Caco-2 (cell line): Measurements from ENCODE around the gene NOS3. TPM values are rescaled to one million over a fixed set of nuclear protein-coding genes. Genes with fewer than 3 reads are reported as not detected.

ENCODE experiments used
- BruUV-seq: library from RNA; stranded (reverse); fragments of 400-500 nt; replicated peaks from 2 replicates; lab custom pipeline; 2021; lab: Mats Ljungman, UMichigan
- CTCF ChIA-PET: fragments of 300-600 bp; sonication (Branson Sonifier 250); formaldehyde crosslinking; loops from one replicate; lab custom pipeline; 2022; ENCODE audit warnings: antibody characterized with exemption; lab: Charles Lee
- POLR2A ChIA-PET: fragments of 300-600 bp; sonication (Branson Sonifier 250); formaldehyde crosslinking; loops from one replicate; lab custom pipeline; 2022; ENCODE audit warnings: antibody characterized with exemption; lab: Charles Lee
- DNase-seq, 2 experiments: peaks; one replicate each; pipeline versions ENCODE4 v3.0.0 to v3.0.0-alpha.2; 2020 to 2022
- H3K27me3 ChIP-seq: replicated peaks from 2 replicates; pipeline ENCODE4 v1.6.0; 2011; ENCODE audit warnings: low read length; ENCODE audit not compliant: control insufficient read depth, insufficient read depth
- H3K36me3 ChIP-seq: 2 replicates; pipeline ENCODE4 v1.5.1; 2011; ENCODE audit warnings: low read length; ENCODE audit not compliant: control insufficient read depth, insufficient read depth
- H3K4me1 ChIP-seq: fragments of 250-450 bp; sonication (Bioruptor Pico); 2 replicates; pipeline ENCODE4 v1.5.1; 2020; ENCODE audit warnings: mild to moderate bottlenecking
- H3K4me3 ChIP-seq: 2 replicates; pipeline ENCODE4 v1.5.1; 2011; ENCODE audit warnings: low read depth, mild to moderate bottlenecking, control low read depth, low read length
- H3K9me3 ChIP-seq: fragments of 250-450 bp; sonication (Bioruptor Pico); 2 replicates; pipeline ENCODE4 v1.5.1; 2020; ENCODE audit warnings: mild to moderate bottlenecking, moderate library complexity
- H3K27ac Mint-ChIP-seq: one replicate; pipeline ENCODE4 v1.8.0; 2022; ENCODE audit warnings: mixed read lengths; ENCODE audit not compliant: unreplicated experiment
- H3K27me3 Mint-ChIP-seq: one replicate; pipeline ENCODE4 v1.8.0; 2022; ENCODE audit warnings: mixed read lengths; ENCODE audit not compliant: insufficient read depth, unreplicated experiment
- H3K36me3 Mint-ChIP-seq: one replicate; pipeline ENCODE4 v1.8.0; 2022; ENCODE audit warnings: mild to moderate bottlenecking, mixed read lengths; ENCODE audit not compliant: insufficient read depth, unreplicated experiment
- H3K4me1 Mint-ChIP-seq: one replicate; pipeline ENCODE4 v1.8.0; 2022; ENCODE audit warnings: low read depth, mixed read lengths; ENCODE audit not compliant: unreplicated experiment
- H3K4me3 Mint-ChIP-seq: one replicate; pipeline ENCODE4 v1.8.0; 2022; ENCODE audit warnings: mild to moderate bottlenecking, moderate library complexity, mixed read lengths; ENCODE audit not compliant: unreplicated experiment
- H3K9me3 Mint-ChIP-seq: one replicate; pipeline ENCODE4 v1.8.0; 2022; ENCODE audit warnings: mixed read lengths; ENCODE audit not compliant: unreplicated experiment
- CTCF ChIP-seq, 2 experiments: fragments of 200-600 bp in 1 of 2; IDR thresholded peaks; 1 replicate in 1 of 2; 2 replicates in 1 of 2; pipeline versions ENCODE4 v1.5.1 to v1.8.0; 2011 to 2022; ENCODE audit warnings: antibody characterized with exemption in 1 of 2, control low read depth in 1 of 2, inconsistent platforms in 1 of 2, low read depth in 1 of 2, low read length in 1 of 2, mild to moderate bottlenecking in 1 of 2, moderate library complexity in 1 of 2; ENCODE audit not compliant: insufficient read depth in 1 of 2, severe bottlenecking in 1 of 2, unreplicated experiment in 1 of 2
- intact Hi-C: fragments of 100-400 bp; cut with micrococcal nuclease; formaldehyde crosslinking; loops from one replicate; pipeline ENCODE4 v1.10.0; 2022; ENCODE audit not compliant: unreplicated experiment
- total RNA-seq: library from RNA; stranded (reverse); gene quantifications from 2 replicates; pipeline ENCODE4 v1.2.3, GENCODE V29; 2022

The NOS3 gene
- total RNA-seq, 1 experiment from 2014 or later: 1.1 TPM

- no peaks in the 10 kb centered on the region for H3K27me3 ChIP-seq
- CTCF ChIA-PET: no interaction called here
- TF ChIP-seq CTCF (IDR thresholded peaks at IDR 0.05; ENCODE audit: insufficient read depth in 1 of 2, low read depth in 1 of 2, low read length in 1 of 2, severe bottlenecking in 1 of 2, unreplicated experiment in 1 of 2): no peak
Measured at GRCh38 chr7:150955519-150956394, 35.1 kb upstream of the NOS3 start.

GRCh38 chr7:150956395-150957132 is 34.3 kb upstream of the NOS3 start:
- CTCF ChIA-PET: no interaction called here
- no peak overlapping the region for H3K4me3 Mint-ChIP-seq

More at GRCh38 chr7:150955519-150956394, 35.1 kb upstream of the NOS3 start:
- peak overlapping the region; percentile 23 for H3K27ac Mint-ChIP-seq
- no peaks in the 10 kb centered on the region for H3K36me3 Mint-ChIP-seq
- no peaks in the 10 kb centered on the region for H3K36me3 ChIP-seq
- H3K27me3 Mint-ChIP-seq: peaks cover 15% of the 10 kb centered on the region
- H3K9me3 ChIP-seq: no peaks in the 10 kb centered on the region
- POLR2A ChIA-PET: no interaction called here
- BruUV-seq: no TSS peak
- intact Hi-C loops: no loop called here
- no peak overlapping the region for H3K4me3 ChIP-seq
- no peaks in the 10 kb centered on the region for H3K4me1 ChIP-seq
- H3K4me1 Mint-ChIP-seq: no peaks in the 10 kb centered on the region
- no peaks in the 10 kb centered on the region for H3K9me3 Mint-ChIP-seq
- H3K4me3 Mint-ChIP-seq: no peak overlapping the region
- no peak for DNase-seq

More at GRCh38 chr7:150956395-150957132, 34.3 kb upstream of the NOS3 start:
- intact Hi-C loops: no loop called here
- no peaks in the 10 kb centered on the region for H3K9me3 ChIP-seq
- H3K27me3 Mint-ChIP-seq: peaks cover 11% of the 10 kb centered on the region
- H3K4me3 ChIP-seq: no peak overlapping the region
- no peak for TF ChIP-seq CTCF (IDR thresholded peaks at IDR 0.05; ENCODE audit: insufficient read depth in 1 of 2, low read depth in 1 of 2, low read length in 1 of 2, severe bottlenecking in 1 of 2, unreplicated experiment in 1 of 2)
- no peaks in the 10 kb centered on the region for H3K4me1 ChIP-seq
- H3K27ac Mint-ChIP-seq: no peak overlapping the region
- POLR2A ChIA-PET: no interaction called here
- no peaks in the 10 kb centered on the region for H3K36me3 ChIP-seq
- H3K27me3 ChIP-seq: no peaks in the 10 kb centered on the region
- no peak for DNase-seq
- no peaks in the 10 kb centered on the region for H3K4me1 Mint-ChIP-seq
- H3K9me3 Mint-ChIP-seq: no peaks in the 10 kb centered on the region
- H3K36me3 Mint-ChIP-seq: no peaks in the 10 kb centered on the region
- BruUV-seq: no TSS peak
